Endothelial cell of umbilical vein (primary cell): ENCODE data around the gene TGFBR3. TPM values are rescaled to one million over a fixed set of nuclear protein-coding genes. Genes with fewer than 3 reads are reported as not detected.

Experiments used
- BruUV-seq: library from RNA; stranded (reverse); fragments of 400-500 nt; replicated peaks from 2 replicates; lab custom pipeline; 2021; lab: Mats Ljungman, UMichigan
- CTCF ChIA-PET: fragments of 300-600, 350-600 bp; sonication (Branson Sonifier 250); formaldehyde crosslinking; loops from one replicate; lab custom pipeline; 2021; ENCODE audit warnings: antibody characterized with exemption, inconsistent platforms; lab: Charles Lee
- POLR2A ChIA-PET: fragments of 300-600, 350-600 bp; sonication (Branson Sonifier 250); formaldehyde crosslinking; loops from one replicate; lab custom pipeline; 2021; ENCODE audit warnings: antibody characterized with exemption, inconsistent platforms; lab: Charles Lee
- DNase-seq: peaks from one replicate; pipeline ENCODE4 v3.0.0-alpha.2; 2011; ENCODE audit warnings: low read depth, low spot score
- FAIRE-seq: peaks from 2 replicates; lab custom pipeline; 2011; peaks lifted over from hg19 to GRCh38; lab: Jason Lieb, UNC
- H2AFZ ChIP-seq: 2 replicates; pipeline ENCODE4 v1.6.0; 2012; ENCODE audit warnings: low read depth, low read length, control low read depth, inconsistent platforms
- H3K27ac ChIP-seq: 2 replicates; pipeline ENCODE4 v1.5.1; 2011; ENCODE audit warnings: low read depth, mild to moderate bottlenecking, control low read depth, low read length, moderate library complexity; ENCODE audit not compliant: insufficient read depth
- H3K27me3 ChIP-seq, 2 experiments: 2 replicates each; pipeline versions ENCODE4 v1.6.0 to v1.6.1; 2011; ENCODE audit warnings: low read length in 2 of 2, mixed read lengths in 1 of 2; ENCODE audit not compliant: control insufficient read depth in 2 of 2, insufficient read depth in 2 of 2
- H3K36me3 ChIP-seq, 2 experiments: 2 replicates in 1 of 2; 3 replicates in 1 of 2; pipeline ENCODE4 v1.5.1; 2011; ENCODE audit warnings: low read length in 2 of 2, mild to moderate bottlenecking in 1 of 2, moderate library complexity in 1 of 2; ENCODE audit not compliant: control insufficient read depth in 2 of 2, insufficient read depth in 2 of 2; ENCODE audit errors: extremely low read depth in 1 of 2
- H3K4me1 ChIP-seq: 3 replicates; pipeline ENCODE4 v1.5.1; 2011; ENCODE audit warnings: mild to moderate bottlenecking, low read length; ENCODE audit not compliant: control insufficient read depth, insufficient read depth; ENCODE audit errors: extremely low read depth
- H3K4me2 ChIP-seq: 2 replicates; pipeline ENCODE4 v1.6.1; 2011; ENCODE audit warnings: low read length, control low read depth, mixed read lengths; ENCODE audit not compliant: insufficient read depth
- H3K4me3 ChIP-seq, 3 experiments: fragments of 200-600 bp in 1 of 3; sonication (generic), shearing (Covaris generic) in 1 of 3; replicated peaks in 1 of 3; 2 replicates each; pipeline ENCODE4 v1.5.1; 2011 to 2016; ENCODE audit warnings: control low read depth in 3 of 3, low read length in 3 of 3, mild to moderate bottlenecking in 2 of 3, inconsistent platforms in 1 of 3, low read depth in 1 of 3, moderate library complexity in 1 of 3; ENCODE audit not compliant: insufficient read depth in 1 of 3
- H3K79me2 ChIP-seq: 2 replicates; pipeline ENCODE4 v1.6.0; 2012; ENCODE audit warnings: low read length, inconsistent platforms; ENCODE audit not compliant: control insufficient read depth, insufficient read depth
- H3K9ac ChIP-seq: replicated peaks from 2 replicates; pipeline ENCODE3; 2011; ENCODE audit warnings: low read length, control low read depth; ENCODE audit not compliant: insufficient read depth; ENCODE audit errors: extremely low read depth
- H3K9me1 ChIP-seq: replicated peaks from 3 replicates; pipeline ENCODE4 v1.6.0; 2011; ENCODE audit warnings: mild to moderate bottlenecking, low read length; ENCODE audit not compliant: control insufficient read depth, insufficient read depth; ENCODE audit errors: extremely low read depth
- H3K9me3 ChIP-seq: replicated peaks from 2 replicates; pipeline ENCODE4 v1.5.1; 2012; ENCODE audit warnings: low read length, inconsistent platforms; ENCODE audit not compliant: control insufficient read depth, insufficient read depth
- H4K20me1 ChIP-seq: replicated peaks from 2 replicates; pipeline ENCODE3; 2011; ENCODE audit warnings: mild to moderate bottlenecking, low read length; ENCODE audit not compliant: control insufficient read depth, insufficient read depth; ENCODE audit errors: extremely low read depth
- EZH2 ChIP-seq: IDR thresholded peaks from 2 replicates; pipeline ENCODE4 v1.6.1; 2012; ENCODE audit warnings: borderline replicate concordance, low read depth, mild to moderate bottlenecking, moderate library complexity, low read length, inconsistent platforms; ENCODE audit not compliant: severe bottlenecking
- JUN ChIP-seq: IDR thresholded peaks from 2 replicates; pipeline ENCODE4 v1.6.1; 2011; ENCODE audit warnings: borderline replicate concordance, low read depth; ENCODE audit not compliant: insufficient read length, insufficient read depth
- POLR2A ChIP-seq: IDR thresholded peaks from 2 replicates; pipeline ENCODE4 v1.6.1; 2012; ENCODE audit warnings: low read depth, mild to moderate bottlenecking, control low read depth, low read length
- dilution Hi-C: fragments of 300-500 bp; cut with MboI; formaldehyde crosslinking; loops from one replicate; pipeline ENCODE4 v1.15.0; 2019; ENCODE audit warnings: low sequenced_read_pairs; ENCODE audit not compliant: extremely low pct_ligation_motif_present
- intact Hi-C: fragments of 100-400 bp; cut with micrococcal nuclease; formaldehyde crosslinking; loops from one replicate; pipeline ENCODE4 v1.10.0; 2022
- polyA plus RNA-seq, 4 experiments: library from polyadenylated mRNA; depleted of rRNA in 3 of 4; stranded (reverse) in 3 of 4; unstranded in 1 of 4; fragments of >200 nt; gene quantifications; 2 replicates each; pipeline versions ENCODE4 v1.2.1 to v1.2.3, GENCODE V29; 2011 to 2012; ENCODE audit warnings: missing spikeins in 1 of 4
- total RNA-seq: library from RNA; stranded (reverse); gene quantifications from 2 replicates; pipeline ENCODE4 v1.2.3, GENCODE V29; 2021
- TF ChIP-seq, protein P1 (sequence below): IDR thresholded peaks from 2 replicates; pipeline ENCODE4 v1.6.1; 2011; ENCODE audit not compliant: insufficient read depth, insufficient read length
- TF ChIP-seq, protein P2 (sequence below), 2 donors: IDR thresholded peaks; 1 replicate in 1 of 2; 2 replicates in 1 of 2; pipeline ENCODE4 v1.5.1; 2011; ENCODE audit warnings: low read length in 2 of 2, mild to moderate bottlenecking in 2 of 2, moderate library complexity in 2 of 2, control low read depth in 1 of 2, inconsistent platforms in 1 of 2, low read depth in 1 of 2; ENCODE audit not compliant: insufficient read depth in 1 of 2; ENCODE audit errors: extremely low read depth in 1 of 2

TGFBR3 gene
- total and polyA plus RNA-seq, 2 donors (not counting 3 experiments of a cell fraction or from before 2014, with no cell fraction given): 8.0 to 13.4 TPM

DNA sequence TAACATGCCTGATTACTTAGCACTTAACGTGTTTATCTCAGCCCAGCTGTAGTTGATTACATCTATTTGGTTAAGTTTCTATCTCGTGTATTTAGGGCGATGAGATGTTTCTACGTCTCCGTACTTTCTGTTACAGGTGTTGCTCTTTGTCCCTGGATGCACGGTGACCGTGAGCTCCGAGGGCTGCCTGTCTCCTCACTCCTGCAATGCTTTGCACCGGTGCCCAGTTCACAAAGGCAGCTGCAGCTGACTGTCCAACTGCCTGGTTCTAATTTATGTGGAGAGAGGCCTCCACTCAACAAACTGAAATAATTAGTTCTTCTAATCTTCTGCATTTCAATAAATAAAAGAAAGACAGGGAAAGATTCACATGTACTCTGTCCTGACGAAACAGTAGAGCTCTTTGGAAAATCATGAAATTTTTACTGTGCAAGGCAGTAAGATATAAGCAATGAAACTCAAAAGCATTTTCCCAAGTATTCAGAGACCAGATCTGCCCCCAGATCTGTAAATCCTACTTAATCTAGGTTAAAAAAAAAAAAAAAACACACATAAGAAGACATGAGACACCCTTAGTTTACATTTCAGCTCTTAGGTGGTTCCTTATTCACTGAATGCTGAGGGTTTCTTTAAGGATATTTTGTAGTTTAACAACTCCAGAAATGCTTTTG, 108.2 kb downstream of the TGFBR3 start:
- Histone ChIP-seq H3K79me2 (no peaks in the 10 kb centered on the region), H3K4me3 (no peak overlapping the region), H3K27me3 (no peaks in the 10 kb centered on the region), H3K9me3 (no peaks in the 10 kb centered on the region), H3K4me2 (no peak overlapping the region), H4K20me1 (no peaks in the 10 kb centered on the region), H3K9me1 (no peaks in the 10 kb centered on the region), H3K36me3 (no peaks in the 10 kb centered on the region), H3K4me1 (peaks cover 18% of the 10 kb centered on the region), H2AFZ (no peak overlapping the region), H3K27ac (no peak overlapping the region), H3K9ac (no peak overlapping the region)
- ChIA-PET POLR2A (interaction anchor here (0.7 kb wide), 1 partner anchor 211 kb away, joined by 3 read pairs; no protein-coding TSS in a partner anchor), CTCF (interaction anchor here (0.9 to 1.2 kb wide), 3 partner anchors 15 to 33 kb away, joined by 3 read pairs; no protein-coding TSS in a partner anchor)
- BruUV-seq: no TSS peak
- intact Hi-C loops: loop anchor here (5.0 kb wide), 1 partner anchor 65 kb away; no protein-coding TSS in a partner anchor
- dilution Hi-C loops: no loop called here
- no peak for DNase-seq
- TF ChIP-seq, protein P1, sequence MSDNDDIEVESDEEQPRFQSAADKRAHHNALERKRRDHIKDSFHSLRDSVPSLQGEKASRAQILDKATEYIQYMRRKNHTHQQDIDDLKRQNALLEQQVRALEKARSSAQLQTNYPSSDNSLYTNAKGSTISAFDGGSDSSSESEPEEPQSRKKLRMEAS: no peak
- no peak for TF ChIP-seq EZH2
- TF ChIP-seq, protein P2, sequence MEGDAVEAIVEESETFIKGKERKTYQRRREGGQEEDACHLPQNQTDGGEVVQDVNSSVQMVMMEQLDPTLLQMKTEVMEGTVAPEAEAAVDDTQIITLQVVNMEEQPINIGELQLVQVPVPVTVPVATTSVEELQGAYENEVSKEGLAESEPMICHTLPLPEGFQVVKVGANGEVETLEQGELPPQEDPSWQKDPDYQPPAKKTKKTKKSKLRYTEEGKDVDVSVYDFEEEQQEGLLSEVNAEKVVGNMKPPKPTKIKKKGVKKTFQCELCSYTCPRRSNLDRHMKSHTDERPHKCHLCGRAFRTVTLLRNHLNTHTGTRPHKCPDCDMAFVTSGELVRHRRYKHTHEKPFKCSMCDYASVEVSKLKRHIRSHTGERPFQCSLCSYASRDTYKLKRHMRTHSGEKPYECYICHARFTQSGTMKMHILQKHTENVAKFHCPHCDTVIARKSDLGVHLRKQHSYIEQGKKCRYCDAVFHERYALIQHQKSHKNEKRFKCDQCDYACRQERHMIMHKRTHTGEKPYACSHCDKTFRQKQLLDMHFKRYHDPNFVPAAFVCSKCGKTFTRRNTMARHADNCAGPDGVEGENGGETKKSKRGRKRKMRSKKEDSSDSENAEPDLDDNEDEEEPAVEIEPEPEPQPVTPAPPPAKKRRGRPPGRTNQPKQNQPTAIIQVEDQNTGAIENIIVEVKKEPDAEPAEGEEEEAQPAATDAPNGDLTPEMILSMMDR (IDR thresholded peaks at IDR 0.05; ENCODE audit: extremely low read depth in 1 of 2, insufficient read depth in 1 of 2, low read depth in 1 of 2, low read length in 2 of 2): no peak
- TF ChIP-seq POLR2A: no peak
- TF ChIP-seq JUN: no peak
- FAIRE-seq: peak; percentile 12
